HG02970 (cell line): ENCODE measurements around the gene CRYBB1.

Source experiments
- ATAC-seq: cut with Tn5 transposase; IDR thresholded peaks from one replicate; pipeline ENCODE4 v1.9.1; 2021; ENCODE audit warnings: mild to moderate bottlenecking, moderate library complexity, moderate number of reproducible peaks; ENCODE audit not compliant: unreplicated experiment, low FRiP score

Gene CRYBB1

DNA sequence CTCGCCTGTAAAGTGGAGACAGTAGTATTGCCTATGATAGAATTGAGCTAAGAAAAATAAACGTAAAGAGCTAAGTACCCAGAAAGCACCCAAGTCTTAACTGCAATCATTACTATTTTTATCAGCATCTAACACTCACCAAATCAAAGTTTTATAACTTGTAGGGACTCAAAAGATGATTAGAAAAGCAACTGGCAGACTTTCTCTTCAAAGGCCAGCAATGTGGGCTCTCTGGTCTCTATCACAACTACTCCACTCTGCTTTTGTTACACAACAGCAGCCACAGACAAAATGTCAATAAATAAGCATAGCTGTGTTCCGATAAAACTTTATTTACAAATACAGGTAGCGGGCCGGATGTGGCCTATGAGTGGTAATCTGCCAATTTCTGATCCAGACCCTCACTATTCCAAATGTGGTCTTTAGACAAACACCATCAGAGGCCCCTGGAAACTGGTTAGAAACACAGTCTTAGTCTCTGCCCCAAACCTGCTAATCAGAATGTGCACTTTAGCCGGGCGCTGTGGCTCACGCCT lies 36.1 kb downstream of the CRYBB1 start:
- no peak for ATAC-seq

- ATAC-seq = no peak
Observed at GRCh38 chr22:26581026-26581425, 36.8 kb downstream of the CRYBB1 start.

DNA sequence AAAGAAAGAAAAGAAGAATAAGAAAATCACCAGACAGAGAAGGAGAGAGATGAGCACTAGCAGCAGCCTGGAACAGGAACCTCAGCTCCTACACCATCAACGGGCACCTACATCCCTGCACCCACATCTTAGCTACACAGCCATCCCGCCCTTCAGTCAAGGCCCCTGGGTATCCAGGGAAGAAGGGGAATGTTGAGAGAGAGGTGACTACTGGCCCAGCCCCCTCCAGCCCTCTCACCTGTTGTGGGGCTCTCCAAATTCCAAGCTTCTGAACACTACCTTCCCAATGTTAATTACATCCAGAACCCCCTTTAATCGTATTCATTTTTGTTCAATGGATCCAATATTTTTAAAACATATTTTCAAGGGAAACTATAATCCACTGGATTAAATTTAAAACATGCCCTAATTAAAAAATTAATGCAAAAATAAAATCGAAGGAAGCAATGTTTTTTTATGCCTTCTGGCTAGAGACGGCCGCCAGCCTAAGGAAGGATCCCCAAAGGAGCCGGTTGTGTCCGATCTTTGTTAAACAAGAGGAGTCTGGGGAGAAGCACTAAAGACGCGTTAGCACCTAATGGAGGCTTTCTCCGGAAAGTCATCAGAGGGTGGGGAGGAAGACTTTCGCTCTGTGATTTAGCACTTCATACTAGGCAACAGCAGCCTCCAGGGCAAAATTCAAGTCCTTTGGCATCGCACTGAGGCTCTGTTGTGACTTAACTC lies 37.4 kb downstream of the CRYBB1 start:
- no peak for ATAC-seq

GRCh38 chr22:26579331-26579886 lies 38.4 kb downstream of the CRYBB1 start:
- ATAC-seq = no peak

- ATAC-seq = no peak
Observed at GRCh38 chr22:26577081-26577480, 40.7 kb downstream of the CRYBB1 start.

DNA sequence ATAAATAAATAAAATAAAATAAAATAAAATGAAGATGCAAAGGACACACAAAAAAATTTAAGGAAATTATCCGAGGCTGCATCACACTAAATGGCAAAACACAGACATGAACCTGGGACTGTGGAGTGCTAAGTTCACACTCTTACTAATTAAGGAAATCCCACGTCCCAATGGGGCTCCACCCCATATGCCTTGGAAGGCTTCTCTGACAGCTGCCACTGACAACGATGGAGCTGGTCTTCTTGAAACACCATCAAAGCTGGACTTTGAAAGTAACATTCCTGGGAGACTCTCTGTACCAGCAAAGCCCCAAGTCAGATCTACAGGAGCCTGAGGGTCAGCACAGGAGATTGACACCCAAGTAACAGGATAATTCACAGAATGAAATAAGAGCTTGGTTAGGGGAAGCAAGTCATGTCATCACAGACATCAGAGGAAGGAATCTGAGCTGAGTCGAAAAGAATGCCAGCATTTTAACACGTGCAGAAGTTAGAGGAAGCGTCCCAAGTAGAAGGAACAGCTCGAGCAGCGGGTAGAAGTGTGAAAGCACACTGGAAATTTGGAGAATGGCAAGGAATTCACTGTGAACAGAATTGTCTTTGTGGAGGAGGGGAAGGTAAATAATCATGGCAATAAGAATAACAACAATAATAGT lies 41.7 kb downstream of the CRYBB1 start:
- ATAC-seq = no peak

- ATAC-seq = no peak
Observed at GRCh38 chr22:26574001-26574723, 43.7 kb downstream of the CRYBB1 start.

- ATAC-seq = no peak
Observed at GRCh38 chr22:26573026-26573662, 44.7 kb downstream of the CRYBB1 start.

DNA sequence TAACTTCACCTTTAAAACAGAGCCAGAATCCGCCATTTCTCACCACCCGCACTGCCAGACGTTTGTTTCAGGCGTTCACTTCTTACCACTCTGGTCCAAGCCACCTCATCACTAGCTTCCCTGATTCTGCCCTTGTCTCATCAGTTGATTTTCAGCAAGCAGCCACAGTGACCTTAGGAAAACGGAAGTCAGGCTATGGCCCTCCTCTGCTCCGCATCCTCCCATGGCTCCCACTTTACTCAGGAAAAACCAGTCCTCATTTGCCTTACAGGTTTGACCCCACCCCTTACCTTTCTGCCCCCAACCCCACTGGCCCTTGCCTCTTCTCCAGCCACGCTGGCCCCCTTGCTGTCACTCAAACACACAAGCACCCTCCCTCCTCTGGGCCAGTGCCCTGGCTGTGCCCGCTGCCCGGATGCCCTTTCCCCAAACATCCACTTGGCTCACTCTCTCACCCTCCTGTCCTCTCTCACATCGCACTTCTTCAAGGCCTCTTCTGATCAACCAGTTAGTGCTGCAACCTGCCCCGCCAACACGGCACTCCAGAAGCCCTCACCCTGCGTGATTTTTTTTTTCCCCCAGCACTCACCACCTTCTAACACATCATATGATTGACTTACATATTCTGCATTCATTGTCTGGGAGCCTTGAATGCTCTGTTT lies 46.8 kb downstream of the CRYBB1 start:
- ATAC-seq = no peak

DNA sequence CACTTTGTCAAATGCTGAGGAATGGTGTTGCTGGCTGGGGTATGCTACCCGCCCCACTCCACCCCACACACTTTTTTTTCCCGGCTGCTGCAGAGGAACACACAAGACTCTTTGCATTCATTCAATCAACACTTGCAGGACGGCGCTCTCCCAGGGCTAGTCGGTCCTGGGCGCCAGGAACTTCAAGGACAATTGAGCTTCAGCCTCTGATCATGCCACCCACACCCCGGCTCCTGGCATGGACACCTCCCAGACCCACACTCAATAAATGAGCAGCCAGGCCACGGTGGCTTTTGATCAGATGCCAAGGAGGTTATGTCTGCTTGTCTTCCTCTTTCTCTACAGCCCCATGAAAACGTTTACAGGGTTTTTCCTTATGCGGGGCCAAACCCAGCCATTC lies 47.7 kb downstream of the CRYBB1 start:
- ATAC-seq = no peak

- ATAC-seq = no peak
Observed at GRCh38 chr22:26568207-26568706, 49.6 kb downstream of the CRYBB1 start.

DNA sequence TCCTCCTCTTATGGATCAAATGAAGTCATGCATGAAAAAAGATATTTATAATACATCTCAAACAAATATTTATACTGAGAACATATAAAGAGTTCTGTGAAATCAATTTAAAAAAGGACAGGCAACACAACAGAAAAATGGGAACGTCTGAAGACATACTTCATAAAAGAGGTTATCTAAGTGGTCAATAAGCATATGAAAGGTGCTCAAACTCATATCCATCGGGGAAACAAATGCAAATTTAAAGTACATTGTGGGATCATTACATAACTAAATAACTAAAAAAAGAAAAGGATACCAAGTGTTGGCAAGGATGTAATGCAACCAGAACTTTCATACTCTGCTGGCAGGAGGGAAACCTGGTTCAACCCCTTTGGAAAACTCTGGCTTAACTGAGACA lies 50.2 kb downstream of the CRYBB1 start:
- no peak for ATAC-seq

GRCh38 chr22:26566994-26567393 lies 50.8 kb downstream of the CRYBB1 start:
- no peak for ATAC-seq

DNA sequence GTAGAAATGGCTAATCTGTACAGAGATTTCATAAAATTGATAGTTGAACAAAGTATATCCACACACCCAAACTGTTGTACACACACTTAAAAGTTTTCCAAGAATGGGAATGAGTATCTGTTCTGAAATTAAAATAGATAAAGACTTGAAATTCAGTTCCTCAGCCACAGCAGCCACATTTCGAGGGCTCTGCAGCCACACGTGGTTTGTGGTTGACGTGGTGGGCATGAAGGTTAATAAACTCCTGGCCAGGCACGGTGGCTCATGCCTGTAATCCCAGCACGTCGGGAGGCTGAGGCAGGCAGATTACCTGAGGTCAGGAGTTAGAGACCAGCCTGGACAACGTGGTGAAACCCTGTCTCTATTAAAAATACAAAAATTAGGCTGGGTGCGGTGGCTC lies 51.9 kb downstream of the CRYBB1 start:
- no peak for ATAC-seq

DNA sequence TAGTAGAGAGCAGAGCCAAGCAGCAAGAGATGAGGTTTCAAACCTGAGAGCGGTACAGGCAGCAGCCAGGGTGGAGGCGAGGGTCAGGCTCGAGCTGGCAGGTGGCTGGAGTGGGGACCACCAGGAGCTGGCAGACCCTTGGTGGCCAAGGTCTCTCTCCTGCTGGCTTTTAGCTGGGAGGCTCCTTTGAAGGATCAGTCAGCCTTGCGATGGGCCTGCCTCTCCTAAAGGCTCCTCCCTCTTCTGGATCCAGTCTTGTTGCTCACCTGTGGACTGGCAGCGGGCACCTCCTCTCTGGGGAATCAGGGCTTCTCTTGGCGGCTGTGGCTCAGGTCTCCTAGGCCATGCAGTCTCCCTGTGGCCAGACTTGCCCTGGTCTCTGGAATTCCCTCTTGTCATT lies 52.6 kb downstream of the CRYBB1 start:
- no peak for ATAC-seq

GRCh38 chr22:26564672-26565071 lies 53.2 kb downstream of the CRYBB1 start:
- no peak for ATAC-seq

DNA sequence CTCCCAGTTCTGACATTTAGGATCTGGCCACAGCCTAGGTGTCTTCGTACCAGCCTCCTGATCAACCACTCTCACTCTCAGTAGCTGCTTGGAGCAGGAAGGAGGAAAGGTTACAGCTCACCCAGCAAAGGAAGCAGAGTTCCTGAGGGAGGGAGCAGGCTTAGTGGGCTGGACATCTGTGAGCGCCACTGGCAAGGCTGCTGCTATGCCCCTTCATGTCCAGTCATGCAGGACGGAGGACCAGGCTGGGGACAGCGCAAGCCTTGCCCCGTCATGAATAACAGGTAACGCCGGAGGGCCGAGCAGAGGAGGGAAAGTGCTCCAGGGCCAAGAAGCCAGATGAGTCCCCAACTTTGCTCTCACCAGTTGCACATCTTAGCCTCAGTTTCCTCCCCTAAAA lies 53.6 kb downstream of the CRYBB1 start:
- ATAC-seq = no peak

DNA sequence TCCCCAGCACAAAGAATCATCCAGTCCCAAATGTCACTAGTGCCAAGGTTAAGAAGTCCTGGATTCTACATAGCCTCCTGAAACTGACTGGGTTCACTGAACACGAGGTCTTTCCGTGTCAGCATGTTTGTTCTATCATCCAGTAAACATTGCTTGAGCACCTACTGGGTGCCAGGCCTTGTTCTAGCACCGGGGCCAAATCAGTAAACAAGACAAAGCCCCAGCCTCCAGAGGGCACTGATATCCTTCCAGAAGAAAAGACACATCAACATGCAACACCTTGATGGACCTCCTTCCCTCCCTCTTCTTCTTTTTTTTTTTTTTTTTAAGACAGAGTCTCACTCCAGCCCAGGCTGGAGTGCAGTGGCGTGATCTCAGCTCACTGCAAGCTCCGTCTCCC lies 54.8 kb downstream of the CRYBB1 start:
- ATAC-seq = no peak

GRCh38 chr22:26561756-26562417 lies 55.9 kb downstream of the CRYBB1 start:
- ATAC-seq = no peak
